Adrenal gland (tissue), 12 donors: Measurements from ENCODE around the gene SAP30BP. TPM values are rescaled to one million over a fixed set of nuclear protein-coding genes. Genes with fewer than 3 reads are reported as not detected.

Experiments
- DNase-seq, 7 donors: peaks; one replicate each; pipeline ENCODE4 v3.0.0-alpha.2; 2019 to 2020
- H3K27ac ChIP-seq, 5 donors: fragments of 200-600 bp; sonication (generic) in 4 of 5; 1 replicate in 3 of 5; 2 replicates in 2 of 5; pipeline versions ENCODE4 v1.5.1 to v1.8.0; 2016 to 2020; ENCODE audit warnings: mild to moderate bottlenecking in 1 of 5
- H3K27me3 ChIP-seq: fragments of 200-600 bp; 2 replicates; pipeline ENCODE4 v1.8.0; 2021
- H3K36me3 ChIP-seq, 2 donors: fragments of 200-600 bp; replicated peaks in 1 of 2; 1 replicate in 1 of 2; 2 replicates in 1 of 2; pipeline versions ENCODE4 v1.5.1 to v1.8.0; 2018 to 2022
- H3K4me1 ChIP-seq, 2 donors: fragments of 200-600 bp; replicated peaks in 1 of 2; 1 replicate in 1 of 2; 2 replicates in 1 of 2; pipeline versions ENCODE4 v1.5.1 to v1.8.0; 2018 to 2021
- H3K4me3 ChIP-seq, 4 donors: fragments of 200-600 bp; sonication (generic) in 3 of 4; one replicate each; pipeline ENCODE4 v1.5.1; 2016 to 2018
- H3K9me3 ChIP-seq, 3 donors: fragments of 200-600 bp; sonication (generic) in 1 of 3; replicated peaks in 1 of 3; 1 replicate in 2 of 3; 2 replicates in 1 of 3; pipeline versions ENCODE4 v1.5.1 to v1.8.0; 2016 to 2021
- POLR2A ChIP-seq, 2 donors: fragments of 450-650 bp; IDR thresholded peaks; one replicate each; pipeline ENCODE4 v1.6.1; 2017; ENCODE audit warnings: antibody characterized with exemption in 2 of 2, mild to moderate bottlenecking in 2 of 2, moderate library complexity in 1 of 2
- WGBS, 4 donors: extraction: QIAGEN DNeasy Blood & Tissue Kit in 2 of 4; methylation state at CpG; one replicate each; pipeline versions ENCODE4 v1.1.5 to v1.1.7; 2013 to 2017; 5-methylcytosine and 5-hydroxymethylcytosine counted together
- intact Hi-C, 2 donors: fragments of 100-400 bp; cut with DNase I; formaldehyde crosslinking; loops; one replicate each; pipeline versions ENCODE4 v1.14.1 to v1.15.0; 2022 to 2023
- polyA plus RNA-seq, 3 donors: library from polyadenylated mRNA; stranded (reverse); fragments of 200-250 nt in 2 of 3; fragments of 350-450 nt in 1 of 3; fragmentation: Illumina TruSeq in 1 of 3; extraction: RNeasy Lipid Tissue Mini Kit (QIAGEN cat#74804) in 1 of 3; gene quantifications; one replicate each; pipeline ENCODE4 v1.2.3, GENCODE V29; 2013 to 2014
- total RNA-seq, 9 donors: library from RNA; depleted of rRNA in 4 of 9; stranded (reverse); fragments of >200 nt in 4 of 9; fragments of 120-200 nt in 1 of 9; fragmentation: NEBNext Ultra II Directional in 1 of 9; extraction: Animal tissue kit (Norgen Biotek cat#: 25700) in 1 of 9; gene quantifications; one replicate each; pipeline versions ENCODE4 v1.1.0 to v1.2.4, GENCODE V29; 2013 to 2023
- TF ChIP-seq, protein P1 (sequence below), 6 experiments: fragments of 450-650 bp in 4 of 6; fragments of 200-600 bp in 2 of 6; sonication (generic) in 1 of 6; IDR thresholded peaks; 1 replicate in 5 of 6; 2 replicates in 1 of 6; pipeline versions ENCODE4 v1.5.1 to v1.8.0; 2016 to 2021; ENCODE audit warnings: antibody characterized with exemption in 6 of 6, mild to moderate bottlenecking in 2 of 6, moderate library complexity in 1 of 6
- donor health status: healthy with polysubstance abuse.
- donor health status: Bipolar disorder and iron deficiency.
- donor health status: DM: yes; HTN: yes; CAD: no.
- donor health status: DM: no; HTN: no; CAD: no.
- donor health status: DM: no; HTN: no; CAD: no.
- donor health status: DM: yes; HTN: yes; CAD: no.

The SAP30BP gene
- total and polyA plus RNA-seq, 12 donors = 45.3 to 130 (median 69.1) TPM

DNA sequence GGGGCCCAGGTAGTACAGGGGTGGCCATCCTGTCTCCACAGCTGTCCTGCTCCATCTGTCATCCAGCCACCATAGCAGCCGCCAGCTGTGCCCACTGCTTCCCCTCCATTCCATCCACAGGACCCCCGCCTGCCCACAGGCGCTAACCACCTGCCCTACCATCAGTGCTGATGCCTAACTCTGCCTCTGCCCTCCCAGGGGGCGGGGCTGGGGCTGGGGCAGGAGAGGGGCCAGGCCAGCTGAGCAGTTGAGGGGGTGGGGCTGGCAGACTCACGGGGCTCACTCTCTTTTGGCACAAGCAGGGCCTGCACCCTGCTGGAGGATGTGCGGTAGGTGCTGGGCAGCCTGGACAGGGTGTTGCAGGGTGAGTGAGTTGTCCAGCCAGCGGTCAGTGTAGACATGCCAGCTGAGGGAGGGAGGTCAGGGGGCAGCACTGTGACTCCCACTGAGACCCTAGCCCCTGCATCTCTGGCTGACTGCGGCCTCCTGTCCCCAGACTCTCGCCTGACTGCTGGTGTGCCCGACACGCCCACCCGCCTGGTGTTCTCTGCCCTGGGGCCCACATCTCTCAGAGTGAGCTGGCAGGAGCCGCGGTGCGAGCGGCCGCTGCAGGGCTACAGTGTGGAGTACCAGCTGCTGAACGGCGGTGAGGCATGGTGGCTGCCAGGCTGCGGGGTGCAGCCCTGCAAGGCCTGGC lies 88.2 kb downstream of the SAP30BP start:
- no peaks in the 10 kb centered on the region for H3K9me3 ChIP-seq
- WGBS, 4 donors = 81 to 96% (median 84%) methylated on average over 6 to 20 of the region's 20 CpGs
- H3K27ac ChIP-seq = no peak overlapping the region
- intact Hi-C loops = no loop called here
- no peak for DNase-seq
- TF ChIP-seq, protein P1, sequence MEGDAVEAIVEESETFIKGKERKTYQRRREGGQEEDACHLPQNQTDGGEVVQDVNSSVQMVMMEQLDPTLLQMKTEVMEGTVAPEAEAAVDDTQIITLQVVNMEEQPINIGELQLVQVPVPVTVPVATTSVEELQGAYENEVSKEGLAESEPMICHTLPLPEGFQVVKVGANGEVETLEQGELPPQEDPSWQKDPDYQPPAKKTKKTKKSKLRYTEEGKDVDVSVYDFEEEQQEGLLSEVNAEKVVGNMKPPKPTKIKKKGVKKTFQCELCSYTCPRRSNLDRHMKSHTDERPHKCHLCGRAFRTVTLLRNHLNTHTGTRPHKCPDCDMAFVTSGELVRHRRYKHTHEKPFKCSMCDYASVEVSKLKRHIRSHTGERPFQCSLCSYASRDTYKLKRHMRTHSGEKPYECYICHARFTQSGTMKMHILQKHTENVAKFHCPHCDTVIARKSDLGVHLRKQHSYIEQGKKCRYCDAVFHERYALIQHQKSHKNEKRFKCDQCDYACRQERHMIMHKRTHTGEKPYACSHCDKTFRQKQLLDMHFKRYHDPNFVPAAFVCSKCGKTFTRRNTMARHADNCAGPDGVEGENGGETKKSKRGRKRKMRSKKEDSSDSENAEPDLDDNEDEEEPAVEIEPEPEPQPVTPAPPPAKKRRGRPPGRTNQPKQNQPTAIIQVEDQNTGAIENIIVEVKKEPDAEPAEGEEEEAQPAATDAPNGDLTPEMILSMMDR (IDR thresholded peaks at IDR 0.05) = no peak
- TF ChIP-seq POLR2A (IDR thresholded peaks at IDR 0.05) = no peak
- H3K4me3 ChIP-seq = no peak overlapping the region
- H3K27me3 ChIP-seq = no peaks in the 10 kb centered on the region
- H3K36me3 ChIP-seq = peaks cover 0 to 8% of the 10 kb centered on the region in 2 donors
- peaks cover 10 to 11% of the 10 kb centered on the region in 2 donors for H3K4me1 ChIP-seq

DNA sequence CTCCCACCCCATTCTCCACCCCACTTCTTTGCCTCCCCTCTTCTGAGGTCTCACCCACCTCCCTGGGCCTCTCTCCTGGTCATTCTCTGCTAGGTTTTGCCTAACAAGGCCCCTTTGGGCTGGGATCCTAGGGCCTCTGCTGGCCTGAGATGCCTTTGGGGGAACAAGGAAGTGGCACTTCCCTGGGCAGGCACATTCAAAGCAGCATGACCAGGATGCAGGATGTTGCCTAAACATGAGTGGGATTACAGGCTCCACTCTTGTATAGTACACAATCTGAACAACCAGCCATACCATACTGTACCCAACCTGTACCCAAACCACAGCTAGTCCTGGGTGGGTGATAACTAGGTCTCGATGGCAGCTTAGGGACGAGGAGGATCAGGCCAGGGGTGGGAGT lies 88.9 kb downstream of the SAP30BP start:
- Histone ChIP-seq H3K4me3 (no peak overlapping the region), H3K36me3 (peaks cover 0 to 8% of the 10 kb centered on the region in 2 donors), H3K4me1 (peaks cover 10 to 11% of the 10 kb centered on the region in 2 donors), H3K27ac (no peak overlapping the region), H3K27me3 (no peaks in the 10 kb centered on the region), H3K9me3 (no peaks in the 10 kb centered on the region)
- WGBS, 4 donors = 93 to 100% (median 100%) methylated on average over 2 of the region's 2 CpGs; no CpG with 5 or more reads in 1 of the 4 donors
- no peak for DNase-seq
- TF ChIP-seq POLR2A (IDR thresholded peaks at IDR 0.05) = no peak
- TF ChIP-seq, protein P1 (IDR thresholded peaks at IDR 0.05) = no peak
- intact Hi-C loops = no loop called here

DNA sequence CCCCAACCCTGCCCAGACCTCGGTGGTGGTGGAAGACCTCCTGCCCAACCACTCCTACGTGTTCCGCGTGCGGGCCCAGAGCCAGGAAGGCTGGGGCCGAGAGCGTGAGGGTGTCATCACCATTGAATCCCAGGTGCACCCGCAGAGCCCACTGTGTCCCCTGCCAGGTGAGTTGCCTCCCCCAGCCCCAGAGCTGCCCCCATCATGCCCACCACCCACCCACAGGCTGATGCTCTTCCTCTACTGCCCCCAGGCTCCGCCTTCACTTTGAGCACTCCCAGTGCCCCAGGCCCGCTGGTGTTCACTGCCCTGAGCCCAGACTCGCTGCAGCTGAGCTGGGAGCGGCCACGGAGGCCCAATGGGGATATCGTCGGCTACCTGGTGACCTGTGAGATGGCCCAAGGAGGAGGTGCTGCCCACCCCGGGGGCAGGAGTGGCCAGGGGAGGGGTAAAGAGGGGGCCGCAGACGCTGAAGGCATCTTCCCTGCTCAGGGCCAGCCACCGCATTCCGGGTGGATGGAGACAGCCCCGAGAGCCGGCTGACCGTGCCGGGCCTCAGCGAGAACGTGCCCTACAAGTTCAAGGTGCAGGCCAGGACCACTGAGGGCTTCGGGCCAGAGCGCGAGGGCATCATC lies 89.4 kb downstream of the SAP30BP start:
- intact Hi-C loops = no loop called here
- Histone ChIP-seq H3K27me3 (no peaks in the 10 kb centered on the region), H3K36me3 (peaks cover 0 to 8% of the 10 kb centered on the region in 2 donors), H3K4me3 (no peak overlapping the region), H3K27ac (no peak overlapping the region), H3K4me1 (peaks cover 10 to 11% of the 10 kb centered on the region in 2 donors), H3K9me3 (no peaks in the 10 kb centered on the region)
- TF ChIP-seq, protein P1 (IDR thresholded peaks at IDR 0.05) = no peak
- TF ChIP-seq POLR2A (IDR thresholded peaks at IDR 0.05) = no peak
- DNase-seq = no peak
- 87 to 89% (median 88%) methylated on average over 12 to 29 of the region's 29 CpGs for WGBS, 4 donors

DNA sequence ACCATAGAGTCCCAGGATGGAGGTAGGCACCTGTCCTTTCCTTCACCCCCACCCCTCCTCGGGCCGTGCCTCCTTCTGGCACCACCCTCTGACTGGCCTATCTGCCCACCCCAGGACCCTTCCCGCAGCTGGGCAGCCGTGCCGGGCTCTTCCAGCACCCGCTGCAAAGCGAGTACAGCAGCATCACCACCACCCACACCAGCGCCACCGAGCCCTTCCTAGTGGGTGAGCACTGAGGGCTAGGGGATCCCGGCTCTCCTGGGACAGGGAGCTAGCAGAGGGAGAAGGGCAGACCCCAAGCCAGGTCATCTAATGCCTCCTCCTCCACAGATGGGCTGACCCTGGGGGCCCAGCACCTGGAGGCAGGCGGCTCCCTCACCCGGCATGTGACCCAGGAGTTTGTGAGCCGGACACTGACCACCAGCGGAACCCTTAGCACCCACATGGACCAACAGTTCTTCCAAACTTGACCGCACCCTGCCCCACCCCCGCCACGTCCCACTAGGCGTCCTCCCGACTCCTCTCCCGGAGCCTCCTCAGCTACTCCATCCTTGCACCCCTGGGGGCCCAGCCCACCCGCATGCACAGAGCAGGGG lies 90.0 kb downstream of the SAP30BP start:
- Histone ChIP-seq H3K4me3 (no peak overlapping the region), H3K4me1 (peaks cover 10 to 11% of the 10 kb centered on the region in 2 donors), H3K27me3 (no peaks in the 10 kb centered on the region), H3K36me3 (peaks cover 0 to 8% of the 10 kb centered on the region in 2 donors), H3K27ac (no peak overlapping the region), H3K9me3 (no peaks in the 10 kb centered on the region)
- 87 to 95% (median 93%) methylated on average over 10 to 21 of the region's 21 CpGs for WGBS, 4 donors
- TF ChIP-seq POLR2A (IDR thresholded peaks at IDR 0.05) = no peak
- TF ChIP-seq, protein P1 (IDR thresholded peaks at IDR 0.05) = no peak
- intact Hi-C loops = no loop called here
- DNase-seq = no peak
